IgD-negative memory B cell (primary cell): ENCODE data around the gene FOXP1. TPM values are rescaled to one million over a fixed set of nuclear protein-coding genes. Genes with fewer than 3 reads are reported as not detected.

ENCODE experiments used
- H3K27ac Mint-ChIP-seq, 3 donors: one replicate each; pipeline ENCODE4 v1.8.0; 2020 to 2022; ENCODE audit warnings: mild to moderate bottlenecking in 3 of 3, mixed read lengths in 3 of 3, moderate library complexity in 1 of 3
- H3K27me3 Mint-ChIP-seq: one replicate; pipeline ENCODE4 v1.8.0; 2021; ENCODE audit warnings: mixed read lengths
- H3K36me3 Mint-ChIP-seq: one replicate; pipeline ENCODE4 v1.8.0; 2020; ENCODE audit warnings: mild to moderate bottlenecking, mixed read lengths
- H3K4me1 Mint-ChIP-seq, 3 donors: one replicate each; pipeline ENCODE4 v1.8.0; 2020 to 2022; ENCODE audit warnings: mixed read lengths in 3 of 3, mild to moderate bottlenecking in 1 of 3
- H3K4me3 Mint-ChIP-seq, 4 donors: one replicate each; pipeline ENCODE4 v1.8.0; 2020 to 2022; ENCODE audit warnings: mild to moderate bottlenecking in 4 of 4, mixed read lengths in 4 of 4, moderate library complexity in 3 of 4
- H3K9me3 Mint-ChIP-seq, 3 donors: one replicate each; pipeline ENCODE4 v1.8.0; 2020 to 2021; ENCODE audit warnings: mixed read lengths in 3 of 3, mild to moderate bottlenecking in 1 of 3
- polyA plus RNA-seq: library from polyadenylated mRNA; unstranded; fragments of 300-500 nt; fragmentation: Illumina TruSeq; gene quantifications from one replicate; pipeline ENCODE4 v1.2.3, GENCODE V29; 2021

FOXP1 gene
- polyA plus RNA-seq, 1 donor from 2014 or later, result 277 TPM

- Mint-ChIP-seq H3K27me3 (no peaks in the 10 kb centered on the region), H3K9me3 (no peaks in the 10 kb centered on the region), H3K36me3 (peaks cover 6% of the 10 kb centered on the region), H3K4me1 (peaks cover 0 to 9% (median 8%) of the 10 kb centered on the region in 3 donors), H3K4me3 (no peak overlapping the region), H3K27ac (no peak overlapping the region)
These were observed 420.2 kb downstream of the FOXP1 start for GRCh38 chr3:71163198-71163918.

DNA sequence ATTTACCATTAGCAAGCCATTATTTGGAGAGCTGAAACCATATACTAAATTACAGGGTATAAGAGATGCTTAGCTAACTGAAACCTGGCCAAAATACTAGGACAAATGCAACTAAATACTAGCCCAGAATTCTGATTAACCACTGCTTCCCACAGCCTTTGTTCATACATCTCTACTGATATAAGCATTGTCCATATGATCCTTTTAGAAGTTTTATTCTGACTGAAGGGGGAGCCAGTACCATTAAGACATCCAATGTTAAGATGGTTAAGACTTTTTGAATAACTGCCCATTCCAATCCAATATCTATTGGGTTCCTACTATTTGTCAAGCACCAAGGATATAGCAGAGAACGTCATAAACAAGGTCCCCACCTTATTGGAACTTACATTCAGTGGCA, 421.3 kb downstream of the FOXP1 start:
- no peaks in the 10 kb centered on the region for H3K27me3 Mint-ChIP-seq
- H3K4me1 Mint-ChIP-seq, result peaks cover 1 to 9% (median 8%) of the 10 kb centered on the region in 3 donors
- H3K4me3 Mint-ChIP-seq, result no peak overlapping the region
- no peak overlapping the region for H3K27ac Mint-ChIP-seq
- H3K36me3 Mint-ChIP-seq, result peaks cover 6% of the 10 kb centered on the region
- H3K9me3 Mint-ChIP-seq, result no peaks in the 10 kb centered on the region

GRCh38 chr3:71160785-71161546, 422.6 kb downstream of the FOXP1 start:
- no peak overlapping the region for H3K4me3 Mint-ChIP-seq
- H3K4me1 Mint-ChIP-seq, result peaks cover 3 to 9% (median 8%) of the 10 kb centered on the region in 3 donors
- no peak overlapping the region for H3K27ac Mint-ChIP-seq
- peaks cover 6% of the 10 kb centered on the region for H3K36me3 Mint-ChIP-seq
- H3K9me3 Mint-ChIP-seq, result no peaks in the 10 kb centered on the region
- H3K27me3 Mint-ChIP-seq, result no peaks in the 10 kb centered on the region

DNA sequence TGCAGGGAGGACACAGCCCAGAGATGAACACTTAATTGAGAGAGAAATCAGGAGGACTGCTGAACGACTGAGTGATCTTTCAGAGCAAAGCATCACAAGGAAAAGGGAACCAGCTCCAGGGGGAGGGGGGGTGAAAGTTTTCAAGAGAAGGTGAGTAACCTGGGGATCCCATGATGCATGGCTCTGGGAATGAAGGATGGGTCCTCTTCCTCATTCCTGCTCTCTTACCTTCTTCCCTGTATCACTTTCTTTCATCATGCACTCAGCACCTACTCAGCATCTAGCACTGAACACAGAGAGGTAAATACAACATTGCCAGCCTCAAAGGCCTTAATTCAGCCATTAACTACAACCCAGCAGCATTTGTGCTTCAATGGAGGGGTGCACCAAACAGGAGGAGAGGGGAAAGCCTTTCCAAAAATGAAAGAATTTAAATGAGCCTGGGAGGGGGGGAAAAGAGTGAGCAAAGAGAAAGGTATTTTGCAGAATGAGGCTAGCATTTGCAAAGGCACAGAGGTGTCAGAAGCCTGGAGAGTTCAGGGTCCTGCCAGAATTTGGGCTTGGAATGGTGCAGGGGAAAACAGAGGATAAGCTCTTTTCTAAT, 427.4 kb downstream of the FOXP1 start:
- H3K27ac Mint-ChIP-seq, result no peak overlapping the region
- H3K4me1 Mint-ChIP-seq, result peaks cover 1 to 3% (median 2%) of the 10 kb centered on the region in 3 donors
- no peaks in the 10 kb centered on the region for H3K9me3 Mint-ChIP-seq
- H3K27me3 Mint-ChIP-seq, result peaks cover 2% of the 10 kb centered on the region
- H3K36me3 Mint-ChIP-seq, result peaks cover 6% of the 10 kb centered on the region
- H3K4me3 Mint-ChIP-seq, result no peak overlapping the region

DNA sequence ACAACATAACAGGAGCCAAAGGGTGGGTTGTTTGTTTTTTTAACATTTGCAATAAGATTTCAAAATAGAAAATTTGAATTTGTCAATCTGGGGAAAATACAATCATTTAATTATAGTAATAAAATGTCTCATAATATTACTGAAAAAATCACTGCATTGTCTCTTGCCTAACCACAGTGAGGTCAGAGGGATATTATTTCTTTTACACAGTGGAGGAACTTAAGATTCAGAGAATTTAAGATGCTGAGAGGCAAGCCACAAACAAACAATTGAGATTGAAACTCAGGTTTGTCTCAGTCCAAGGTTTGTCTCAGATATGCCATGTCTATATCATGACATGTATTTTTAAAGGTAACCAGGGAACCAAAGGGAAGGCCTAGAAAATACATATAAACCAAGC, 428.7 kb downstream of the FOXP1 start:
- Mint-ChIP-seq H3K36me3 (peaks cover 2% of the 10 kb centered on the region), H3K27me3 (peaks cover 2% of the 10 kb centered on the region), H3K27ac (no peak overlapping the region), H3K9me3 (no peaks in the 10 kb centered on the region), H3K4me1 (peaks cover 4 to 7% (median 6%) of the 10 kb centered on the region in 3 donors), H3K4me3 (no peak overlapping the region)

DNA sequence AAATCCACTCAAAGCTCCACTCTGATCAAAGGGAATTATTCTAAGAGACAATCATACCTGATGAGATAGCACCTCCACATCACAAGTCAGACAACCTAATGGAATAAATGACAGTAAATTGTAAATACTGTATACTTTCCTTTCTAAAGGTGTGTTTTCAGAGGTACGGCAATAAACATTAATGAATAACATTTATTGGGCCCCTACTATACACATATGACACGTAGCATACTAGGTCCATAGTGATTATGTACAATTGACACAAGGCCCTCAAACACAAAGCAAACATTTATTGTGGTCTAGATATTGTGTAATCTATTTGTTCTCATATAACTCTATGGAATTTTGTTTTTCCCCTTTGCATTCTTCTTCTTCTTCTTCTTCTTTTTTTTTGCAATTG, 429.8 kb downstream of the FOXP1 start:
- Mint-ChIP-seq H3K27ac (no peak overlapping the region), H3K9me3 (no peaks in the 10 kb centered on the region), H3K4me1 (peaks cover 4 to 10% (median 6%) of the 10 kb centered on the region in 3 donors), H3K27me3 (peaks cover 2% of the 10 kb centered on the region), H3K4me3 (no peak overlapping the region), H3K36me3 (peaks cover 2% of the 10 kb centered on the region)

DNA sequence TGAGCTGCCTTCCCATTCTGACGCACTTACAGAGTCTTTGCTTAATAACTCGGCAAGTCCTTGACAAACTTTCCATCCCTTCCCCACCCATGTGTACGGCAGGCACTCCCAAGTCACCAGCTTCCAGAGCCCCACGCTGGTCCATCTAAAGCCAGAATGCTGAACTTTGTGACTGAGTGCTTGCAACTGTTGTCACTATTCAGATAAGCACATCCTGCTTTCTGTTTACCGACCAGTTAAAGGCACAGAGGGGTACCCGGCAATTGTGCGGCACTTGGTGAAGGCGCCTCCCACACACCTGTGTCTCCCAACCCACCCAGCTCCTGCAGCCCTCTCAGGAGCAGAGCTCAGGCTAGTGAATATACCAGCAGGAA, 430.6 kb downstream of the FOXP1 start:
- H3K4me1 Mint-ChIP-seq, result peaks cover 4 to 10% (median 6%) of the 10 kb centered on the region in 3 donors
- peaks cover 2% of the 10 kb centered on the region for H3K27me3 Mint-ChIP-seq
- no peaks in the 10 kb centered on the region for H3K9me3 Mint-ChIP-seq
- no peak overlapping the region for H3K4me3 Mint-ChIP-seq
- no peak overlapping the region for H3K27ac Mint-ChIP-seq
- H3K36me3 Mint-ChIP-seq, result peaks cover 2% of the 10 kb centered on the region

DNA sequence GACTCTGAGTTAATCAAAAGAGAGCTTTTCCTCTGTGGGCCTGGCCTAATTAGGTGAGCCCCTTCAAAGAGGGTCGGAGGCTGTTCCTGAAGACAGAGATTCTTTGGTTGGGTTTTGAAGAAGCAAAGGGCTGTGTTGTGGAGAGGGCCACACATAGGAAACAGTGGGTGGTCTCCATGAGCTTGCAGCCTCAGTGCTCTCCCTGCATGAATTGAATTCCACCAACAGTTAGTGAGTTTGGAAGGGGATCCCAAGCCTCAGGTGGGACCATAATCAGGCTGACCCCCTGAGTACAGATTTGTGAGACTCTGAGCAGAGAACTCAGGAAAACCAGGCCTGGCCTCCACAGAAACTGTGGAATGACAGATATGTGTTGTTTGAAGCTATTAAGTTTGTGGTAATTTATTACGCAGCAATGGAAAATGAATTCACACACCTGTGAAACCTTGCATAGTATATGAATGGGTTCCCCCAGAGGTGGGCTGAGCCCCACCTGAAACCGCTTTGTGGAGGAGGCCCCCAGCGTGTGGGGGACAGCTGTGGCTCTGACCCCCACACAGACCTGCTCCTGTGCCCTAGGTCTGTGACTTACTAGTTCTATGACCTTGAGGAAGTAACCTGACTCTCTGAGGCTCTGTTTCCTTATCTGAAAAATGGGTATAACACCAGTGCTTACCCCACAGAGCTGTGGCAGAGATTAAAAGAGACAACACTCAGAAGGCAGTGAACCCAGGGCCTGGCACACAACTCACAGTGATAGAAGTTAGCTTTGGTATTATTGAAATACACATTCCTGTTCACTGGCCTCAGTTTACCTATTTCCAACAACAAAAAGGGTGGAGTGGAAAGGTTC, 431.3 kb downstream of the FOXP1 start:
- Mint-ChIP-seq H3K27ac (no peak overlapping the region), H3K4me3 (no peak overlapping the region), H3K36me3 (peaks cover 2% of the 10 kb centered on the region), H3K27me3 (peaks cover 2% of the 10 kb centered on the region), H3K4me1 (peaks cover 4 to 10% (median 5%) of the 10 kb centered on the region in 3 donors), H3K9me3 (no peaks in the 10 kb centered on the region)

- H3K4me3 Mint-ChIP-seq, result no peak overlapping the region
- H3K9me3 Mint-ChIP-seq, result no peaks in the 10 kb centered on the region
- peaks cover 3 to 11% (median 4%) of the 10 kb centered on the region in 3 donors for H3K4me1 Mint-ChIP-seq
- H3K27me3 Mint-ChIP-seq, result no peaks in the 10 kb centered on the region
- H3K27ac Mint-ChIP-seq, result peak overlapping the region in 1 of 3 donors; percentile 13
- no peaks in the 10 kb centered on the region for H3K36me3 Mint-ChIP-seq
These were observed 433.3 kb downstream of the FOXP1 start for GRCh38 chr3:71149959-71150954.

- Mint-ChIP-seq H3K4me1 (peaks cover 4 to 18% (median 5%) of the 10 kb centered on the region in 3 donors), H3K27ac (no peak overlapping the region), H3K4me3 (no peak overlapping the region), H3K9me3 (no peaks in the 10 kb centered on the region), H3K36me3 (peaks cover 1% of the 10 kb centered on the region), H3K27me3 (no peaks in the 10 kb centered on the region)
These were observed 435.0 kb downstream of the FOXP1 start for GRCh38 chr3:71148455-71149060.

DNA sequence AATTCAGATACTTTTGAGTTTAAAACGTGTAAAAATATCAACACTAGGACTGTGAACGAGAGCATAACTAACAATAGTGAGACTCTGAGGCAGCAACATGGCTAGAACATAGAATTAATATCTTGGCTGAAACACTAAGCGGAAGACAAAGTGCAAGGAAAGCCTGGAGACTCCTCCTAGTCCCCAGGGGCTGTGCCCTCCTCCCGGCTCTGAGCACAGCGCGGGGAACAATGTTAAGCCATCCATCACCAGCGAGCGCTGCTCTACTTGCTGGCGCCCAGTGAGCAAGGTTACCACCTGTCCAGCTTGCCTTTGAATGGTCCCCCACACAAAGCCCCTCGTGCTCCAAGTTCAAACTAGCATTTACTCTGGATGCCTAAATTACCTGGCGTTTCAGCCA, 436.9 kb downstream of the FOXP1 start:
- no peak overlapping the region for H3K4me3 Mint-ChIP-seq
- peaks cover 4 to 24% (median 5%) of the 10 kb centered on the region in 3 donors for H3K4me1 Mint-ChIP-seq
- no peak overlapping the region for H3K27ac Mint-ChIP-seq
- peaks cover 5% of the 10 kb centered on the region for H3K36me3 Mint-ChIP-seq
- no peaks in the 10 kb centered on the region for H3K27me3 Mint-ChIP-seq
- no peaks in the 10 kb centered on the region for H3K9me3 Mint-ChIP-seq

- H3K4me1 Mint-ChIP-seq, result peaks cover 7 to 21% (median 9%) of the 10 kb centered on the region in 3 donors
- H3K27me3 Mint-ChIP-seq, result no peaks in the 10 kb centered on the region
- no peak overlapping the region for H3K27ac Mint-ChIP-seq
- peaks cover 5% of the 10 kb centered on the region for H3K36me3 Mint-ChIP-seq
- no peaks in the 10 kb centered on the region for H3K9me3 Mint-ChIP-seq
- H3K4me3 Mint-ChIP-seq, result no peak overlapping the region
These were observed 437.6 kb downstream of the FOXP1 start for GRCh38 chr3:71145954-71146353.

DNA sequence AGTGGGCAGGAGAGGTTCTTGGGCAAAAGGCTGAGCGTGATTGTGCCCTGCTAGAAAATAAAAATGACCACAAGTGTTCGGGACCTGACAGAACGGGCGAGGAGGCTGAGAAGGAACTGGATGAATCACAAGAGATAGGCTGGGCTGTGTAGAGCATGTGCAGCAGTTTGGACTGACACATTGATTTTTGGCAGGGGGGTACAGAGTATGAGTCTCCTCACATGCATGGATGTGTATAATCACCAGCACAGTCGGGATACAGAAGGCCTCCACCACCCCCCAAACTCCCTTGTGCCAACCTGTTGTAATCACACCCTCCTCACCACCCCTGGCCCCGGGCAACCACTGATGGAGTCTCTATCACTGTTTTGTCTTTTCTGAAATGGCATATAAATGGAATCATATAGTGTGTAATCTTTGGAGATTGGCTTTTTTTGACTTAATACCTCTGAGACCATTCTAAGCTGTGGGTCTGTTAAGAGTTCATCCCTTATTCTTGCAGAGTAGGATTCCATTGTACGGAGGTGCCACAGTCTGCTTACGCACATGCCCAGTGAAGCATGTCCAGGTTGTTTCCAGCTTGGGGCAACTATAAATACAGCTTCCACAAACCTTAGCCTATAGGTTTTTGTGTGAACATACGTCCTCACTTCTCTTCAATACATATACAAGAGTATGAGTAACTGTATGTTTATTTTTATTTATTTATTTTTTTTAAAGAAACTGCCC, 438.8 kb downstream of the FOXP1 start:
- H3K4me1 Mint-ChIP-seq, result peaks cover 4 to 17% (median 5%) of the 10 kb centered on the region in 3 donors
- H3K27me3 Mint-ChIP-seq, result no peaks in the 10 kb centered on the region
- no peak overlapping the region for H3K4me3 Mint-ChIP-seq
- peaks cover 7% of the 10 kb centered on the region for H3K36me3 Mint-ChIP-seq
- peak overlapping the region in 1 of 3 donors; percentile 20 for H3K27ac Mint-ChIP-seq
- H3K9me3 Mint-ChIP-seq, result no peaks in the 10 kb centered on the region
